IMR-90 (cell line): Measurements from ENCODE around the gene ZNF20. TPM values are rescaled to one million over a fixed set of nuclear protein-coding genes. Genes with fewer than 3 reads are reported as not detected.

Experiments used
- ATAC-seq: fragments of 200-7000 bp; cut with Tn5 transposase; 2 replicates; pipeline ENCODE4 v1.9.1; 2020; ENCODE audit warnings: low read depth, mild to moderate bottlenecking, moderate library complexity
- BruUV-seq: library from RNA; stranded (reverse); fragments of 400-500 nt; replicated peaks from 2 replicates; lab custom pipeline; 2021; lab: Mats Ljungman, UMichigan
- CTCF ChIA-PET: fragments of 300-600 bp; formaldehyde crosslinking; extraction: SDS; loops from one replicate; lab custom pipeline; 2021; ENCODE audit warnings: antibody characterized with exemption; lab: Yijun Ruan, JAX
- POLR2A ChIA-PET: fragments of 300-600 bp; sonication (Branson Sonifier 250); formaldehyde crosslinking; loops from one replicate; lab custom pipeline; 2022; ENCODE audit warnings: antibody characterized with exemption; ENCODE audit not compliant: unreplicated experiment; lab: Charles Lee
- DNase-seq: peaks from one replicate; pipeline ENCODE4 v3.0.0; 2013
- H2AFZ ChIP-seq: replicated peaks from 2 replicates; pipeline ENCODE3; 2013; ENCODE audit warnings: low read length, mild to moderate bottlenecking; ENCODE audit not compliant: poor library complexity
- H2AK5ac ChIP-seq: 2 replicates; pipeline ENCODE4 v1.6.1; 2013; ENCODE audit warnings: low read depth, low read length, inconsistent platforms
- H2AK9ac ChIP-seq: replicated peaks from 2 replicates; pipeline ENCODE3; 2013; ENCODE audit warnings: mild to moderate bottlenecking, low read depth, low read length, moderate library complexity; ENCODE audit not compliant: poor library complexity
- H2BK120ac ChIP-seq: 2 replicates; pipeline ENCODE4 v1.6.1; 2013; ENCODE audit warnings: low read depth, low read length, inconsistent platforms
- H2BK15ac ChIP-seq: 3 replicates; pipeline ENCODE4 v1.6.1; 2013; ENCODE audit warnings: low read depth, low read length, inconsistent platforms
- H2BK20ac ChIP-seq: 2 replicates; pipeline ENCODE4 v1.6.1; 2013; ENCODE audit warnings: low read depth, mild to moderate bottlenecking, inconsistent platforms, low read length, moderate library complexity
- H2BK5ac ChIP-seq: 2 replicates; pipeline ENCODE4 v1.6.1; 2013; ENCODE audit warnings: mild to moderate bottlenecking, low read depth, low read length, inconsistent platforms; ENCODE audit not compliant: poor library complexity, severe bottlenecking
- H3K14ac ChIP-seq: replicated peaks from 2 replicates; pipeline ENCODE4 v1.6.1; 2013; ENCODE audit warnings: low read depth, low read length, inconsistent platforms
- H3K18ac ChIP-seq: 2 replicates; pipeline ENCODE4 v1.6.1; 2013; ENCODE audit warnings: low read depth, low read length, control low read depth
- H3K23ac ChIP-seq: 2 replicates; pipeline ENCODE4 v1.6.1; 2013; ENCODE audit warnings: low read depth, low read length, inconsistent platforms
- H3K27ac ChIP-seq: 2 replicates; pipeline ENCODE4 v1.5.1; 2013; ENCODE audit warnings: mild to moderate bottlenecking, control low read depth, low read length; ENCODE audit not compliant: insufficient read depth
- H3K27me3 ChIP-seq: 2 replicates; pipeline ENCODE4 v1.6.1; 2013; ENCODE audit warnings: low read length; ENCODE audit not compliant: control insufficient read depth, insufficient read depth
- H3K36me3 ChIP-seq: 2 replicates; pipeline ENCODE4 v1.6.1; 2013; ENCODE audit warnings: low read length, mixed read lengths; ENCODE audit not compliant: control insufficient read depth, insufficient read depth
- H3K4ac ChIP-seq: 2 replicates; pipeline ENCODE4 v1.6.1; 2013; ENCODE audit warnings: low read depth, low read length, inconsistent platforms
- H3K4me1 ChIP-seq: 2 replicates; pipeline ENCODE4 v1.6.1; 2013; ENCODE audit warnings: low read length, mixed read lengths; ENCODE audit not compliant: control insufficient read depth, insufficient read depth
- H3K4me2 ChIP-seq: 2 replicates; pipeline ENCODE4 v1.6.1; 2013; ENCODE audit warnings: low read depth, mild to moderate bottlenecking, control low read depth, low read length, moderate library complexity
- H3K4me3 ChIP-seq: 2 replicates; pipeline ENCODE4 v1.5.1; 2013; ENCODE audit warnings: low read depth, mild to moderate bottlenecking, control low read depth, low read length, moderate library complexity; ENCODE audit not compliant: insufficient read depth
- H3K56ac ChIP-seq: 2 replicates; pipeline ENCODE4 v1.6.1; 2013; ENCODE audit warnings: low read length, inconsistent platforms; ENCODE audit not compliant: insufficient read depth; ENCODE audit errors: extremely low read depth
- H3K79me1 ChIP-seq, 2 experiments: 2 replicates each; pipeline ENCODE4 v1.6.1; 2013; ENCODE audit warnings: low read length in 2 of 2, inconsistent platforms in 1 of 2, low read depth in 1 of 2
- H3K9ac ChIP-seq: 2 replicates; pipeline ENCODE4 v1.6.1; 2013; ENCODE audit warnings: low read depth, low read length, control low read depth
- H3K9me1 ChIP-seq: 2 replicates; pipeline ENCODE4 v1.6.1; 2013; ENCODE audit warnings: low read length, inconsistent platforms; ENCODE audit not compliant: insufficient read depth
- H3K9me3 ChIP-seq: 2 replicates; pipeline ENCODE4 v1.6.1; 2013; ENCODE audit warnings: low read length; ENCODE audit not compliant: control insufficient read depth, insufficient read depth
- H4K20me1 ChIP-seq: 2 replicates; pipeline ENCODE4 v1.6.1; 2013; ENCODE audit warnings: low read length, inconsistent platforms; ENCODE audit not compliant: insufficient read depth
- H4K5ac ChIP-seq: 2 replicates; pipeline ENCODE4 v1.6.1; 2013; ENCODE audit warnings: mild to moderate bottlenecking, low read depth, low read length, control low read depth
- H4K8ac ChIP-seq, 2 experiments: 2 replicates each; pipeline ENCODE4 v1.6.1; 2013; ENCODE audit warnings: low read depth in 2 of 2, low read length in 2 of 2, control low read depth in 1 of 2, inconsistent platforms in 1 of 2
- H4K91ac ChIP-seq: 2 replicates; pipeline ENCODE4 v1.6.1; 2013; ENCODE audit warnings: low read depth, low read length, inconsistent platforms; ENCODE audit not compliant: insufficient read depth
- BHLHE40 ChIP-seq: fragments of 150-350 bp; IDR thresholded peaks from 2 replicates; pipeline ENCODE4 v1.6.1; 2016; ENCODE audit warnings: mild to moderate bottlenecking, low read depth, low read length
- CEBPB ChIP-seq: IDR thresholded peaks from 2 replicates; pipeline ENCODE4 v1.6.1; 2012; ENCODE audit warnings: low read depth, low read length, improper control_type of control experiment
- ELK1 ChIP-seq: fragments of 150-350 bp; IDR thresholded peaks from 2 replicates; pipeline ENCODE4 v1.6.1; 2016; ENCODE audit warnings: low read depth, mild to moderate bottlenecking, low read length, moderate library complexity, borderline replicate concordance
- MAFK ChIP-seq: IDR thresholded peaks from 2 replicates; pipeline ENCODE4 v1.6.1; 2012; ENCODE audit warnings: low read depth, low read length, improper control_type of control experiment
- MAZ ChIP-seq: IDR thresholded peaks from 2 replicates; pipeline ENCODE4 v1.6.1; 2012; ENCODE audit warnings: low read depth, mild to moderate bottlenecking, low read length, improper control_type of control experiment, moderate library complexity, borderline replicate concordance
- MXI1 ChIP-seq: IDR thresholded peaks from 2 replicates; pipeline ENCODE4 v1.6.1; 2012; ENCODE audit warnings: low read depth, mild to moderate bottlenecking, low read length, moderate library complexity, borderline replicate concordance
- NFE2L2 ChIP-seq: fragments of 150-350 bp; IDR thresholded peaks from 2 replicates; pipeline ENCODE4 v1.6.1; 2016; ENCODE audit warnings: low read depth, mild to moderate bottlenecking, low read length
- POLR2A ChIP-seq: IDR thresholded peaks from 2 replicates; pipeline ENCODE4 v1.6.1; 2012; ENCODE audit warnings: mild to moderate bottlenecking, low read depth, low read length
- RAD21 ChIP-seq: IDR thresholded peaks from 2 replicates; pipeline ENCODE4 v1.6.1; 2012; ENCODE audit warnings: low read length, improper control_type of control experiment
- RCOR1 ChIP-seq: IDR thresholded peaks from 2 replicates; pipeline ENCODE4 v1.6.1; 2012; ENCODE audit warnings: mild to moderate bottlenecking, low read length, improper control_type of control experiment; ENCODE audit not compliant: insufficient replicate concordance
- SMC3 ChIP-seq: fragments of 150-350 bp; IDR thresholded peaks from 2 replicates; pipeline ENCODE4 v1.6.1; 2016; ENCODE audit warnings: low read depth, mild to moderate bottlenecking, antibody characterized with exemption, low read length, moderate library complexity
- USF2 ChIP-seq: fragments of 150-350 bp; IDR thresholded peaks from 2 replicates; pipeline ENCODE4 v1.6.1; 2017; ENCODE audit warnings: mild to moderate bottlenecking, antibody characterized with exemption, low read length, low read depth
- whole genome bisulfite sequencing, 2 experiments: methylation state at CpG; one replicate each; pipeline versions ENCODE4 v1.1.5 to v1.1.7; 2013; ENCODE audit warnings: missing lambda C conversion rate in 2 of 2; ENCODE audit not compliant: insufficient read length in 1 of 2; ENCODE audit errors: extremely low coverage in 2 of 2; 5-methylcytosine and 5-hydroxymethylcytosine counted together
- dilution Hi-C: fragments of 300-500 bp; cut with HindIII; formaldehyde crosslinking; loops from one replicate; pipeline ENCODE4 v1.14.3; 2018; ENCODE audit warnings: low sequenced_read_pairs; ENCODE audit not compliant: unreplicated experiment
- in situ Hi-C: fragments of 300-500 bp; cut with MboI; formaldehyde crosslinking; loops from 3 replicates; pipeline ENCODE4 v1.14.3; 2019; ENCODE audit warnings: low sequenced_read_pairs, inconsistent platforms, mixed read lengths
- intact Hi-C: fragments of 100-400 bp; cut with micrococcal nuclease; formaldehyde crosslinking; loops from 2 replicates; pipeline ENCODE4 v1.10.0; 2022
- polyA plus RNA-seq, 3 experiments: library from polyadenylated mRNA; depleted of rRNA; stranded (reverse); fragments of >200 nt; gene quantifications; 2 replicates each; pipeline ENCODE4 v1.2.3, GENCODE V29; 2012; ENCODE audit warnings: low replicate concordance in 1 of 3
- total RNA-seq: library from RNA; depleted of rRNA; stranded (reverse); fragments of >200 nt; gene quantifications from 2 replicates; pipeline ENCODE4 v1.2.3, GENCODE V29; 2012

The ZNF20 gene
- total and polyA plus RNA-seq, 2 of the 4 experiments (the other 2 are of a cell fraction): 2.1 to 7.9 TPM

- no peak overlapping the region for H4K5ac ChIP-seq
- H4K91ac ChIP-seq: no peak overlapping the region
- H3K79me1 ChIP-seq: peaks cover 12 to 18% of the 10 kb centered on the region in 2 experiments
- DNase-seq (no peak), ATAC-seq (no peak)
- ChIA-PET POLR2A (no interaction called here), CTCF (no interaction called here)
- H3K4ac ChIP-seq: no peak overlapping the region
- no TSS peak for BruUV-seq
- 0 out of 2 replicates have a peak, but pooled peaks cover 2% of the 10 kb centered on the region for H3K4me1 ChIP-seq
- no peak overlapping the region for H3K23ac ChIP-seq
- 97% methylated on average over 7 of the region's 9 CpGs; no CpG with 5 or more reads in 1 of the 2 experiments for WGBS, 2 experiments
- H3K9me3 ChIP-seq: peaks cover 9% of the 10 kb centered on the region
- no peak overlapping the region for H2BK5ac ChIP-seq
- no peaks in the 10 kb centered on the region for H3K9me1 ChIP-seq
- no peak overlapping the region for H2AK9ac ChIP-seq
- H2AK5ac ChIP-seq: no peak overlapping the region
- H2BK120ac ChIP-seq: no peak overlapping the region
- H2BK15ac ChIP-seq: no peak overlapping the region
- dilution Hi-C loops (no loop called here), in situ Hi-C loops (no loop called here), intact Hi-C loops (no loop called here)
- H3K27me3 ChIP-seq: no peaks in the 10 kb centered on the region
- H3K36me3 ChIP-seq: 0 out of 2 replicates have a peak, but pooled peaks cover 3% of the 10 kb centered on the region
- H3K9ac ChIP-seq: no peak overlapping the region
- no peak overlapping the region for H3K14ac ChIP-seq
- H3K4me3 ChIP-seq: no peak overlapping the region
- H2BK20ac ChIP-seq: no peak overlapping the region
- H3K56ac ChIP-seq: no peak overlapping the region
- no peak overlapping the region for H2AFZ ChIP-seq
- no peak overlapping the region for H4K8ac ChIP-seq
- no peak for TF ChIP-seq POLR2A
- no peak for TF ChIP-seq CEBPB
- no peak for TF ChIP-seq BHLHE40
- no peak for TF ChIP-seq MAZ
- no peak for TF ChIP-seq RCOR1
- TF ChIP-seq RAD21: no peak
- TF ChIP-seq MAFK: no peak
- no peak for TF ChIP-seq NFE2L2
- TF ChIP-seq SMC3: no peak
- TF ChIP-seq MXI1: no peak
- TF ChIP-seq USF2: no peak
- TF ChIP-seq ELK1: no peak
- H3K18ac ChIP-seq: no peak overlapping the region
- no peak overlapping the region for H3K27ac ChIP-seq
- H3K4me2 ChIP-seq: no peak overlapping the region
- H4K20me1 ChIP-seq: no peaks in the 10 kb centered on the region
Measured at GRCh38 chr19:12098040-12098439, 42.1 kb downstream of the ZNF20 start.
